HG02970 (cell line): Measurements from ENCODE around the gene CD109.
"Not testable (repeated sequence)": the region's sequence is repeated elsewhere in the genome, so short reads cannot be mapped to it uniquely, and the experiment has no call there.

Experiments
- ATAC-seq: cut with Tn5 transposase; IDR thresholded peaks from one replicate; pipeline ENCODE4 v1.9.1; 2021; ENCODE audit warnings: mild to moderate bottlenecking, moderate library complexity, moderate number of reproducible peaks; ENCODE audit not compliant: unreplicated experiment, low FRiP score

Gene CD109

DNA sequence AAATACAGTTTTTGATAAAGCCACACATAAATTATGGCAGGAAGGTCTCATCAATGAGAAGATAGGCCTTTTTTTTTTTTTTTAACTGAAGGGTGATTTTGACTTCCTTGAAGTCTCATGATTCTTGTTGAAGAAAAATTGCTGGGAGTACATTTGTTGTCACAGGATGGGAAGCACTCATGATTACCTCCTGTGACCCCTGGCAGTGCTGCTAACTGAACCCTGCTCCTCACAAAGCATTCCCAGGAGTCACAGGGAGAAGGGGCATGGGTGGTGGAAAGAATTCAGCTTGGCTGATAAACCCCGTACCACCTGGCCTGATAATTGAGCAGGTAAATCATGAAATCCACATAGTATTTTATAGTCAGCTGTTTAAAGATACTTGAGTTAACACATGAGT, 86.9 kb downstream of the CD109 start:
- ATAC-seq, result no peak

DNA sequence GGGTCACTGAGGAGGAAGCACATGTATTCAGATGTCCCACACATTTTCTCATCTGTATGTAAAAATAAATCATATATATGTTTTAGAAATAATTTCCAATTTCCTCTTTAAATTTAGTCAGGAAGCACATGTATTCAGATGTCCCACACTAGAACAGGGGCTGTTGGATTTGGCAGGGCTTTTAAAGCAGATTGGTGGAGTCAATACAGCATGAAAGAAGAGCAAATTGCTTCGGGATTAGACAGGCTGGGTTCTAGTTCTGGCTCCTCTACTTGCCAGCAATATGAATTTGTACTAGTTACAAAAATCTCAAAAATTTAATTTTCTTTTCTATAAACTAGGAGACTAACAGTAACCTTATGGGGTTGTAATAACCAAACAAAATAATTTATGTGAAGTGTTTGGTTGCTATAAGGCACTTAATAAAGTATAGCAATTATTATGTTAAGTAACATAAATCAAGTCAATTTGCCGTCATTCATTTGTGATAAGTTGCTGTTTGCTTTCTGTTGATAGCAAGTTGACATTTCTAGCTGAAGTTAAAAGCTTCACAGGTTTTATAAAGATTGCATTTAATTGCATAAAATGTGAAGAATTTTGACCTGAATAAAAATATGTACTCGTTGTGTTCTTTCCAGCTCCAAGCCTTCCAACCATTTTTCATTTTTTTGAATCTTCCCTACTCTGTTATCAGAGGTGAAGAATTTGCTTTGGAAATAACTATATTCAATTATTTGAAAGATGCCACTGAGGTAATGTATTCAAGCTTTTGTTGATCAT, 88.9 kb downstream of the CD109 start:
- no peak for ATAC-seq

DNA sequence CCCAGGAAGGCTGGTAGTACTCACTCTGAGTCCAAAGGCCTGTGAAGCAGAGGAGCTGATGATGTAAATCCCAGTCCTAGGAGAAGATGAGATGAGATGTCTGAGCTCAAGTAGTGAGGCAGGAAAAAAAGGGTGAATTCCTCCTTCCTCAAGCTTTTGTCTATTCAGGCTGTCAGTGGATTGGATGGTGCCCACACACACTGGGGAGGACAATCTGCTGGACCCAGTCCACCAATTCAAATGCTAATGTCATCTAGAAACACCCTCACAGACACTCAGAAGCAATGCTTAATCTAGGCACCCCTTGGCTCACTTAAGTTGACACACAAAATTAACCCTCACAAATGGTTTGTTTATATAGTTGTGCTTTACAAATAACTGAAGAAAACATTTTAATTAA, 94.6 kb downstream of the CD109 start:
- ATAC-seq, result no peak

DNA sequence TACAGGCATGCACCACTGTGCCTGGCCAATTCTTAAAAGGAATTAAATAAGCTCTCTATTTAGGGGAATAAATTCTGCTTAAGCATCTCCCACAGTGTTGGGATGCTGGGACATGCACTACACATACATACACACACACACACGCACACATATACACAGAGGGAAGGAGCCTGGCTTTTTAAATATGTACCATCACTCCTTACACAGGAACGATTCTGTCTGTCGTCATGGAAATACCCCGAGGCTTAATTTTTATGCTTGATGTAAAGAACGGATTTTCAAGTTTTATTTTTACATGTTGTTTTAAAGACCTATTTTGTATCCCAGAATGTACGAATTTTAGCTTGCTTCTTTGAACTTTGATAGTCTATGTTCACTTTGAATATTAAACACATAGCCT, 95.3 kb downstream of the CD109 start:
- ATAC-seq, result no peak

DNA sequence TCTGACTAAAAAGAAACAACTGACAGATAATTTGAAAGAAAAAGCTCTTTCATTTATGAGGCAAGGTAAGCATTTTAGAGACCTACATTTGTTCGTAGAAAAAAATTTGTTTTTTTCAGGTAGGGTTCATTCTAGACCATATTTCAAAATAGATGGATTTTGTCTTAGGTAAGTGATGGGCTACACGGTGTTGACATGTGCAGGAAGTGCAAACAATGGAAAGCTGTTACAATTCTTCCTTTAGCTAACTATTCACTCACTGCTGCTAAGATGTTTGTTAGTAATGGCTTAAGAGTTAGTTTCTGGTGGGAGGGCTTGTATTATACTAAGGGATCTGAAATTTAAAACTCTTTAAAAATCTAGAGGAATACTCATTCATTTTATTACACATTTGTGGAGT, 96.7 kb downstream of the CD109 start:
- ATAC-seq, result no peak

DNA sequence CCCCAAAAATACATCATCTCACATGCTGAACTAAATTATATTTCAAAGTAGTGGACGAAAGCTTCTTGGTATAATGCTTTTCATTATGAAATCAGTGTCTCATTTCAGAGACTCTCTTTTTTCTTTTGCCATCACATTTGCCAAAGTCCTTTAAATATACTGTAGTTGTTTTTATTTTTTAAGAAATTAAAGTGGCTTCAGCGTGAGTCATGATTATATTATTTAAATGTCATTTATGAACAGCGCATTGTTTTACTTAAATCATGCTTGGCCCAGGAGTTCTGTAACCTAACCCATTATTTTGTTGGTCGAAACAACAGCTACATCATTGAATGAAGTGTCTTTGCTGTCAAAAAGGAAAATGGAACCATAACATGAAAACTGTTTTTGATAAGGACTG, 100.9 kb downstream of the CD109 start:
- ATAC-seq, result no peak

DNA sequence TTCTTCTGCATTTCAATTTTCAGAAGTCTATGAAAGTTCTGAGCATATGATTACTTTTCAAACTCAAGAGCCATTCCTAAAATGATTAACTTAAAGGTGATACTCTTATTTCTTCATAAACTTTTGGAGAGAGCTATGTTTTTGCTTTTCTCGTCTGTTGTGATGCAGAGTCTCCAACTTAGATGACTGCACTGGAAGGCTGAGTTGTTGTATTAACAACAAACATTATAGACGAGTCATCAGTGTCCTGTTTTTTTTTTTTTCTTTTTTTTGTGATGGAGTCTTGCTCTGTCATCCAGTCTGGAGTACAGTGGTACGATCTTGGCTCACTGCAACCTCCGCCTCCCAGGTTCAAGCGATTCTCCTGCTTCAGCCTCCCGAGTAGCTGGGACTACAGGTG, 101.9 kb downstream of the CD109 start:
- ATAC-seq, result no peak

DNA sequence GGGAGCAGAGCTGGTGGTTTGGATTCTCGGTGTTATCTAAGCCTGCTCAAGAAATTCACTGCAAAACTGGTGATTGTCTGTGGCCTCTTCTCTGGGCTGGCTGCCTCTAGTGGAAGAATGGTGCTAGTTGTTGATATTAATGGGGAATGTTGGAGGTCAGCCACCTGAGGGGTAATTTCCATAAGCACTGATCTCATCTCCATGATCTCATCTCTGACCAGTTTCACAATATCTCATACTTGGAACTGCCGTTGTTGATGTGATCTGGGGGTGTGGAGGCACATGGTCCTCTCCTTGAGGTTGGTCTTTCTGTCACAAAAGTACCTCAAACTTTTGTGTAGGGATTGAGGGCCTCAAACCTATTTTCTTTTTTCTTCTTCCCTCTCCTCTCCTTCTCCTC, 102.6 kb downstream of the CD109 start:
- peak; percentile 61 for ATAC-seq

DNA sequence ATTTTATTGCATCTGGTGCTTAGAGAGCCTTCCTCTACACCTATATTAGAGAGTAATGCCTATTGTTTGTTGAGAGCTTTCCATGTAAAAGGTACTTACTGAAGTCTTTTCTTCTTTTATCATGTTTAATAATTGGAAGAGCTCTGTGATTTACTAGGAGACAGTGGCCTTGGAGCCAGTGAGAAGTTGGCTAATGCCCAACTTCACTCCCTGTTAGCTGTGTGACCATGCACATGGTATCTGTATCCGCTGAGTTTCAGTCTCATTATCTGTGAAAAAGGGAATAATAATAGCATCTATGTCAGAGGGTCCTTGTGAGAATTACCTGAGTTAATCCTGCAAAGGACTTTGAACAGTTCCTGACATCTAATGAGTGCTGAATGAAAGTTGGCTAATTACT, 105.0 kb downstream of the CD109 start:
- ATAC-seq, result no peak

DNA sequence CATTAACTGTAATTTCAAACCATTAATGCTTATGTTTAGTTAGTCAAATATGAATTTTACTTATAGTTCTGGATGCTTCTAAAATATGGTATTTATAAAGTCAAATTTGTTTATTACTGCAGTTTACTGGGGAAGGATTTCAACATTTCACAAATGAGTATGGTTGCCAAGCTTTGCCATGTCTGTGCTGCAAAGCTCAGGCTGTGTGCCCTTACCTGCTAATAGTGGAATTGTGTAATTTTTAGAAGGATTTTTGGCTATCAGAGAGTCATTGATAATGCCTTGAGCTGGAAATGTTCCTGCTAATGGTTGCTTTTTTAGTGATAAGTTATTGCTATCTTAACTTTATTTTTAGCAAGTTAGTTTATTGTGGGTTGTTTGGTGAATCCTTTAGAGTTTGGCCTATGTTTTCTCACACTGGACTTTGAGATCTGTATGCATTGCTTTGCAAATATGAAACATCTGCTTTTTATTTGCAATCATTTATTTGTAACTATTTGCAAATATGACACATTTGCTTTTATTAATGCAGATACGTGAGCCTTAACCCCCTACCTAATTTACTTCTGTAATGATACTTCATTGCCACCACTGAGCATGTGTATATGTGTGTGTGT, 105.8 kb downstream of the CD109 start:
- no peak for ATAC-seq

DNA sequence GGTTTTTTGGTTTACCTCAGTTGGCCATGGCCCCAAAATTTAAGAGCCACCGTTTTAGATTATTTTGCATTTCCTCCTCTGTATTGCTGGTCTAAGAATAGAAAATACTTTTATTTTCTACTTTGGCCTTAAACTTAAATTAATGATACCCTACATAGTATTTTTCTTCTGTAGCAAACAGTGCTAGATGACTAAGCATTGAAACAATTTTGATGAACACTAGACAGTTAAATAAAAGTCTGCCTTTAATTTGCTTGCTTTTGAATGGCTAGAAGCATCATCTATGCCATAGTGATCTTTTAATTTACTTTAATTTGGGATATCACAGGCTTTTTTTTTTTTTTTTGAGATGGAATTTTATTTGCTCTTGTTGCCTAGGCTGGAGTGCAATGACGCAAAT, 106.4 kb downstream of the CD109 start:
- ATAC-seq, result no peak

DNA sequence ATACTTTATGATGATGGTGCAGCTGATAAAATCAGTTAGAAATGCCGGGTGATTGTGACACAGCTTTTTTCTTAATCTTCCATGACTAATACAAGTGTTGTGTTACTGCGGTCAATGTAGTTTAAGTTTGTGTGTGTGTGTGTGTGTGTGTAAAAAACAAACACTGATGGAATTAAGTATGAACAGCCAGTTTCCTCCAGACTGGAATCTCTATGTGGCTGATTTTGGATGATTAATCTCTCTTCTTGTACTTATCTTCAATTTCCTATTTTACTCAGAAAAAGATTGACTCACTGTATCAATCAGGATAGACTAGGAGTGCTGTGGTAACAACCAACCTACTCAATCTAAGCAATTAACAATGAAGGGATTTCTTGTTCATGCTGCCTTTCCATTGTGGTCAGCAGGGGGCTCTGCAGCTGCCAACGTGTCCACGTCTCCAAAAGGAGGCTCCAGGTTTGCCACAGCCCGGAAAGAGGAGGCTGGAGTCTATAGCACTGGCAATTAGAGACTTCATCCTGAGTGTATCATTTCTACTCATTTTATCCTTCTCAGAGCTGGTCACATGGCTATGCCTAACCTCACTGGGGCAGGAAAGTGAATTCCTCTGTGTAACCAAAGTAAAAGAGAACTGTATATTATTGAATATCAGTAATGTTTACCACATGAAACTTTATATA, 107.7 kb downstream of the CD109 start:
- no peak for ATAC-seq

DNA sequence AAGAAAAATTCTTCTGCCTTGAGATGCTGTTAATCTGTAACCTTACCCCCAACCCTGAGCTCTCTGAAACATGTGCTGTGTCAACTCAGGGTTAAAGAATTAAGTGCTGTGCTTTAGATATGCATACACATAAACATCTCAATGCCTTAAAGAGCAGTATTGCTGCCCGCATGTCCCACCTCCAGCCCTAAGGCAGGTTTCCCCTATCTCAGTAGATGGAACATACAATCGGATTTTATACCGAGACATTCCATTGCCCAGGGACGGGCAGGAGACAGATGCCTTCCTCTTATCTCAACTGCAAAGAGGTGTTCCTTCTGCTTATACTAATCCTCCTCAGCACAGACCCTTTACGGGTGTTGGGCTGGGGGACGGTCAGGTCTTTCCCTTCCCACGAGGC, 109.2 kb downstream of the CD109 start:
- ATAC-seq, result not testable (repeated sequence)

DNA sequence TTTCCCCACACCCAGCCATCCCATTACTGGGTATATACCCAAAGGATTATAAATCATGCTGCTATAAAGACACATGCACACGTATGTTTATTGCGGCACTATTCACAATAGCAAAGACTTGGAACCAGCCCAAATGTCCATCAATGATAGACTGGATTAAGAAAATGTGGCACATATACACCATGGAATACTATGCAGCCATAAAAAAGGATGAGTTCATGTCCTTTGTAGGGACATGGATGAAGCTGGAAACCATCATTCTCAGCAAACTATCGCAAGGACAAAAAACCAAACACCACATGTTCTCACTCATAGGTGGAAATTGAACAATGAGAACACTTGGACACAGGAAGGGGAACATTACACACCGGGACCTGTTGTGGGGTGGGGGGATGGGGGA, 110.0 kb downstream of the CD109 start:
- ATAC-seq, result not testable (repeated sequence)

DNA sequence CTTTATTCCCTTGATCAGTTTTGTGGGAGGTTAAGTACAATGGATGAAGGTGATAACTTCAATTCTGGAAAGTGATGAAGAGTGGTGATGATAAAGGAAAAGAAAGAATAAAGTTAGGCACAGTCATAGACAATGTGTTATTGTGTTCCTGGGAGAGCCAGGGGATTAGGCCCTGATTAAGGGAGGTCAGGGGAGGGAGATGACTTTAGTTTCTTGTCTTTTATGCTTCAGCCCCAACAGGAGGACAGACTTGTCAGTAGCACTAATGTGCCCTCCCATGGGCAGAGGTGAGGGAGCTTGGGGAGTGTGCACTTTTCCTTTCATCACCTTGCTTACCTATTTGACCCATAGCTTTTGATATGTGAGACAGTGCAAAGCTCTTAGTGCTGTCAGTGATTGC, 115.7 kb downstream of the CD109 start:
- ATAC-seq, result no peak

DNA sequence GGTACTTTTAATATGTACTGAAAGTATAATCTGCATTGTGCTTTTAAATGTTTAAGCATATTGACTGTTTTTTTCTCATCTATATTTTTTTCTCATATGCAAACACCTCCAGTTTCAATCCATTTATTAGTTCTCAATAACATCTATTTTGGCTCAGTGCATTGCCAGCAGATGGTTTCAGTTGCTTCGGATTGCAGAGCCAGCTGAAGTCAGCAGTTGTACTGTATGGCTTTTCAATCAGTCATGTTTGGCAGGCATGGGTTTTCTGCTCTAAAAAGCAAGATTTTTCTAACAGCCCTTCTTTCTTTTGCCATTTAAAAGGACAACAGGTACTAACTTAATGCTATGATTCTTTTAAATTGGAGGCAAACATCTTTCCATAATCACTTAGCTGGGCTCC, 121.2 kb downstream of the CD109 start:
- ATAC-seq, result no peak

DNA sequence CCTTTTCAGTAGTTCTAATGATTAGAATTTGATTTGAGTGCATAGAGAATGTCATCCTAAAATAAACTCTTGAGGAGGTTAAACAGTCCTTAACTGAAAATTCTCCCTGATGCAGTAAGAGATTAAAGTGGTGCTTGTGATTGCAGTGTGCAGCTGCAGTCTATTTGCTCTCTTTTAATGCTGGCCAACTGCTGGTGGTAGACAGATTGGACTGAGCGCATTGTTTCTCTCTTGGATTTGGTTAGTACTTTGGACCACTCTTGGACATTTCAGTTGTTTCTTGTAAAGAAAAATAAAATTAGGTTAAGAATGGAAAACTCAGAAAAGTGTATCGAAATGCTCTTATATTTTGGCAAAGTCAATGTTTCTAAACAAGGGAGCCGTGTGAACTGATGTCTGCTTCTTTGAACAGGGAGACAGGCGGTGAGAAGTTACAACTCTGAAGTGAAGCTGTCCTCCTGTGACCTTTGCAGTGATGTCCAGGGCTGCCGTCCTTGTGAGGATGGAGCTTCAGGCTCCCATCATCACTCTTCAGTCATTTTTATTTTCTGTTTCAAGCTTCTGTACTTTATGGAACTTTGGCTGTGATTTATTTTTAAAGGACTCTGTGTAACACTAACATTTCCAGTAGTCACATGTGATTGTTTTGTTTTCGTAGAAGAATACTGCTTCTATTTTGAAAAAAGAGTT, 127.2 kb downstream of the CD109 start:
- ATAC-seq, result no peak

DNA sequence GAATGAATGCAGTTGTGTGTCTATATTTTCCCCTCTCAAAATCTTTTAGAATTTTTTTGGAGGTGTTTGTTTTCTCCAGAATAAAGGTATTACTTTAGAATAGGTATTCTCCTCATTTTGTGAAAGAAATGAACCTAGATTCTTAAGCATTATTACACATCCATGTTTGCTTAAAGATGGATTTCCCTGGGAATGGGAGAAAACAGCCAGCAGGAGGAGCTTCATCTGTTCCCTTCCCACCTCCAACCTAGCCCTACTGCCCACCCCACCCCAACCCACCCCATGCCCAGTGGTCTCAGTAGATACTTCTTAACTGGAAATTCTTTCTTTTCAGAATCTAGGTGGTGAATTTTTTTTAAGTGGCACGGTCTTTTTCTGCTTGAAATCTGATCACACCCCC, 127.8 kb downstream of the CD109 start:
- no peak for ATAC-seq

DNA sequence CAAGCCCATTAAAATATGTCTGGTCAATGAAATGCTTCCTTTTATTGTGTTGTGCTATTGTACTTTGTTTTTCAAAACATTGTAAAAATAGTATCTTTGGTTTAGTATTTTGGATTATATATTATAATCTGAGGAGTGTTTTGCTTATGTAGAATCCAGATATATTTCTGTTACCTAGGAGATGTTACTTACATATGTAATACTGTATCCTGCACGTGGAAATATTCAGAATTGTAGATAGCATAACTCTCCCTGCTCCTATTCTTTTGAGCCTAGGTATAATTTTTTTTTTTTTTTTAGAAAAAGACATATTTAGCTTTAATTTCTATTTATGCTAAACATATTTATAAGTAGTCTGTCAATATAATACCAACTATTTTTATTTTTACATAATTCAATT, 130.6 kb downstream of the CD109 start:
- ATAC-seq, result no peak

DNA sequence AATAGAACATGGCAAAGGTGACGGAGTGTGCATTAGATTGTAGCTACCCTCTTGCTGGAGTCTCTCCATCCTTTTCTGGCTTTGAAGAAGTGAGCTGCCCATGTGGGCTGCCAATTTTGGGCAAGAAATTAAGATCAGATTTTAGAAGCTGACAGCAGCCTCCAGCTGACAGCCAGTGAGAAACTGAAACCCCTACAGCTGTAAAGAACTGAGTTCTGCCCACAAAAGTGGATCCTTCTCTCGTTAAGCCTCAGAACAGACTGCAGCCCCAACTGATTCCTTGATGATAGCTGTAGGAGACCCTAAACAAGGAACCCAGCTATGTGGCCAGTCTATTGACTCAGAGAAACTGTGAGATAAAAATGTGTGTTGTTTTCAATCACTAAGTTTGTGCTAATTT, 134.1 kb downstream of the CD109 start:
- ATAC-seq, result no peak

DNA sequence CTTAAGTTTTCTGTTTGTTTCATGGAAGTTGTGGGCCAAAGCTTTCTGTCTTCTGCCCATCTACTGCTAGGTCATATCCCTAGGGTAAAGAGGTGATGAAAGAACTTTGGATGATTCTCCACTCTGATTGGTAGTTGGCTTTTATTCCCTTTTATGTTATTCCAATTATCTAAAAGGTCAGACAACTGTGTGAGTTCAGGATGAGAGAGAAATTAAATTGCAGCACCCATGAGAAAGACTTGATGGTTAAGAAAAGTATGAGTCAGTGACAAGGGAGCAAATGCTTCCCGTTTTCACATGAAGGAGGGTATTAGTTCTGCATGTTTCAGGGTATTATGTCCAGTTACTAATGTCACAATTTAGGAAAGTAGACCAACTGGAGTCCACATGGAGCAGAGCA, 136.3 kb downstream of the CD109 start:
- no peak for ATAC-seq
